WI38 (cell line): ENCODE measurements around the gene PTPN5.
A peak's percentile ranks its signal among the peaks of the same experiment; 100 is the strongest.

Experiments
- H3K4me3 ChIP-seq: 2 replicates; pipeline ENCODE4 v1.5.1; 2011; ENCODE audit warnings: low read depth, mild to moderate bottlenecking, control low read depth, low read length
- TF ChIP-seq, protein P1 (sequence below): IDR thresholded peaks from 2 replicates; pipeline ENCODE4 v1.5.1; 2012; ENCODE audit warnings: low read depth, mild to moderate bottlenecking, control low read depth, low read length

PTPN5 gene

DNA sequence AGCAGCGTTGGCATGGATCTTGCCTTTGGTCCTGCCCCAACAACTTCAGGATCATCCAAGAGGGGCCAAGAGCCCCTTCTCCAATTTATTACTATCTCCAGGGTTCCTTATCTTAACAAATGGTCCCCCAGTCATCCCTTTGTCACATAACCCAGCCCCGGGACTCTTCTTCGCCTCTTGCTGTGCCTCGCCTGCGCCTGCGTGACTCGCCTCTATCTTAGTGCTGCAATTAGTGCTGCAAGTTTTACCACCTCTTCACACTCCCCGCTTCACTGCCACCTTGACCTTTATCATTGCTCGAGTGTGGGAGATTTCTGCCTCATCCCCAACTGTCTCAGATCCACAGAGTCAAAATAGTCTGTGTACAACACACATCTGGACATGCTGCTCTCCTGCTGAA, 61.6 kb downstream of the PTPN5 start:
- TF ChIP-seq, protein P1, sequence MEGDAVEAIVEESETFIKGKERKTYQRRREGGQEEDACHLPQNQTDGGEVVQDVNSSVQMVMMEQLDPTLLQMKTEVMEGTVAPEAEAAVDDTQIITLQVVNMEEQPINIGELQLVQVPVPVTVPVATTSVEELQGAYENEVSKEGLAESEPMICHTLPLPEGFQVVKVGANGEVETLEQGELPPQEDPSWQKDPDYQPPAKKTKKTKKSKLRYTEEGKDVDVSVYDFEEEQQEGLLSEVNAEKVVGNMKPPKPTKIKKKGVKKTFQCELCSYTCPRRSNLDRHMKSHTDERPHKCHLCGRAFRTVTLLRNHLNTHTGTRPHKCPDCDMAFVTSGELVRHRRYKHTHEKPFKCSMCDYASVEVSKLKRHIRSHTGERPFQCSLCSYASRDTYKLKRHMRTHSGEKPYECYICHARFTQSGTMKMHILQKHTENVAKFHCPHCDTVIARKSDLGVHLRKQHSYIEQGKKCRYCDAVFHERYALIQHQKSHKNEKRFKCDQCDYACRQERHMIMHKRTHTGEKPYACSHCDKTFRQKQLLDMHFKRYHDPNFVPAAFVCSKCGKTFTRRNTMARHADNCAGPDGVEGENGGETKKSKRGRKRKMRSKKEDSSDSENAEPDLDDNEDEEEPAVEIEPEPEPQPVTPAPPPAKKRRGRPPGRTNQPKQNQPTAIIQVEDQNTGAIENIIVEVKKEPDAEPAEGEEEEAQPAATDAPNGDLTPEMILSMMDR = no peak
- H3K4me3 ChIP-seq = no peak overlapping the region

GRCh38 chr11:18729426-18729825, 62.2 kb downstream of the PTPN5 start:
- TF ChIP-seq, protein P1 = no peak
- no peak overlapping the region for H3K4me3 ChIP-seq

GRCh38 chr11:18728658-18729057, 62.9 kb downstream of the PTPN5 start:
- no peak overlapping the region for H3K4me3 ChIP-seq
- TF ChIP-seq, protein P1 = no peak

DNA sequence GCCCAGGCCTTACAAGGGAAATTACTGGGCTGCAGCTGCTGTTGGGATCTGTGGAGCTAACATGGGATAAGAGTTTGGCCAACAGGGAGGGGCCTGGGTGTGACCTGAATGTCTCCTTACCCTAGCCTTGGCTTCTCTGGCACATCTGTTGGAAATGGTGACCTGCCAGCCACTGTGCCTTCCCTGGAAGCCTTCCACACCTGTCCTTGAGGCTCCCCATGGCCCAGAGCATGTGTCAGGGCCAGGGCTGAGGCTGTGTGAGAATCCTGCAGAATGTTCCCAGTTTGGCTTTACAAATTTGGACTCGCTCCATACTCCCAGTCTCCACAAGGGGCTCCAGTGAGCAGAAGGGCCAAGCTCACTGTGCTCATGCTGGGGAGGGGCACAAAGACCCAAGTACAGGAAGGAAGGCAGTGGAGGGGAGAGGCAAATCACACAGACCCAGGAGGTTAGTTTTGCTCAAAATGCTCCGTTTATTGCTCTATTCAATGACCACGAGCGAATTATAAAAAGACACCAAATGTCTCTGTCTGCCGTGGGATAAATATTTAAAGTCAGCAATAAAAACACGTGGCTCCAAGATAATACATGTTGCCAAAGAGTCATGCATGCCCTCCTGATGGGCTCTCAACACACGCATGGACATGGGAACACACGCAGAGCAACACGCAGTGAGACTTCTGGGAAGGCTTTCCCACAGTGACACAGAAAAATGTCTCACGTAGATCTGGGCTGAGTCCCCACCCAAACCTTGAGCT, 63.9 kb downstream of the PTPN5 start:
- TF ChIP-seq, protein P1 = peak; percentile 94

DNA sequence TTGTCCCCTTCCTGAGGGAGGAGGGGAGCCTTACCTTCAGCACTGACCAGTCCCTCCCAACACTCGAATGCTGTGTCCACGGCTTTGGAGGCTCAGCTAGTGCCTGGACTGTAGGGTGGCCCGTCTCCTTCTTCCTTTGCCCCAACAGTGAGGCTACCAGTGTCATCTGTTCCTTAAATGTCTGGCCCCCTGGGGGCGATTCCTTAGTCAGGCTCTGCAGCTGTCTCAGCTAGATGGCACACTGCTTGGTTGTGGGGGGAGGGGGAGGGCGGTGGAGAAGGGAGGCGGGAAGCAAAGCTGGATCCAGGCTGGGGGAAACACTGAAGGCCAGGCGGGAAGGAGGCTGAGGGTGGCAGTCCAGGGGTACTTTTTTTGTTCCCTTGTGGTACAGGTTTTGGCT, 65.6 kb downstream of the PTPN5 start, which contains the start of gene IGSF22:
Gene IGSF22 (minus strand): TSS at position 149 of the 400 bp plus-strand sequence. CDS start 1,952 bp downstream, outside the sequence.
- TF ChIP-seq, protein P1 = no peak
- H3K4me3 ChIP-seq = no peak within 1 kb of the TSS

More for the DNA sequence above, 63.9 kb downstream of the PTPN5 start:
- H3K4me3 ChIP-seq = no peak overlapping the region

GRCh38 chr11:18723991-18724390, 67.6 kb downstream of the PTPN5 start:
- H3K4me3 ChIP-seq = no peak overlapping the region
- TF ChIP-seq, protein P1 = no peak

DNA sequence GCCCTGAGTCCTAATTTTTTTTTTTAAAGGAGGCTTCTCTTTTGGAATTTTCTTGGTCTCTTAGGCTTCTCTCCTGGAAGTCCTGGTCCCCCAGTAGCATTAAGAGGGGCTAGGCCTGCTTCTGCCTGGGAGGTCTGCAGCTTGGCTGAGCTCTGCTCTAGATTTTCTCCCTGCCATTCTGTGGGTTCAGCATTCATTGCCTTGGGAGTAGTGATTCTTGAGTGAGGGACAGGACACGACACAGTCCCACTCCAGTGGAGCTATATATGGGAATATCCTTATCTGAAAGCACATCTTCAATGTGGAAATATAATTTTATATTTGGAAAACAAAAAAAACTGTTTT, 69.3 kb downstream of the PTPN5 start:
- TF ChIP-seq, protein P1 = no peak
- H3K4me3 ChIP-seq = no peak overlapping the region; the same call in 1 of the 2 replicates
